Tibial nerve (tissue), 4 donors: ENCODE measurements around the gene MLLT1.

Experiments used
- CTCF ChIP-seq, 5 experiments: fragments of 200-600 bp in 3 of 5; fragments of 450-650 bp in 2 of 5; sonication (generic) in 3 of 5; IDR thresholded peaks; one replicate each; pipeline ENCODE4 v1.5.1; 2016 to 2019; ENCODE audit warnings: antibody characterized with exemption in 5 of 5, mild to moderate bottlenecking in 3 of 5, moderate library complexity in 2 of 5
- EP300 ChIP-seq, 2 donors: sonication (generic); formaldehyde crosslinking; IDR thresholded peaks; one replicate each; pipeline ENCODE4 v1.6.1; 2017; ENCODE audit warnings: antibody characterized with exemption in 2 of 2, mild to moderate bottlenecking in 1 of 2
- POLR2A ChIP-seq, 2 donors: fragments of 450-650 bp; IDR thresholded peaks; one replicate each; pipeline ENCODE4 v1.6.1; 2017; ENCODE audit warnings: antibody characterized with exemption in 2 of 2, mild to moderate bottlenecking in 2 of 2, moderate library complexity in 2 of 2

- TF ChIP-seq CTCF (IDR thresholded peaks at IDR 0.05) (no peak), EP300 (IDR thresholded peaks at IDR 0.05) (no peak), POLR2A (IDR thresholded peaks at IDR 0.05) (no peak)
These were observed 53.2 kb downstream of the MLLT1 start for GRCh38 chr19:6226444-6227155.
